Measurements from ENCODE around the gene SHISA5. TPM values are rescaled to one million over a fixed set of nuclear protein-coding genes. Genes with fewer than 3 reads are reported as not detected.

The SHISA5 gene
- total and polyA plus RNA-seq, 10 of the 15 experiments (the other 5 are each of a cell fraction or from before 2014, with no cell fraction given) = 17.1 to 148 (median 67.3) TPM

DNA sequence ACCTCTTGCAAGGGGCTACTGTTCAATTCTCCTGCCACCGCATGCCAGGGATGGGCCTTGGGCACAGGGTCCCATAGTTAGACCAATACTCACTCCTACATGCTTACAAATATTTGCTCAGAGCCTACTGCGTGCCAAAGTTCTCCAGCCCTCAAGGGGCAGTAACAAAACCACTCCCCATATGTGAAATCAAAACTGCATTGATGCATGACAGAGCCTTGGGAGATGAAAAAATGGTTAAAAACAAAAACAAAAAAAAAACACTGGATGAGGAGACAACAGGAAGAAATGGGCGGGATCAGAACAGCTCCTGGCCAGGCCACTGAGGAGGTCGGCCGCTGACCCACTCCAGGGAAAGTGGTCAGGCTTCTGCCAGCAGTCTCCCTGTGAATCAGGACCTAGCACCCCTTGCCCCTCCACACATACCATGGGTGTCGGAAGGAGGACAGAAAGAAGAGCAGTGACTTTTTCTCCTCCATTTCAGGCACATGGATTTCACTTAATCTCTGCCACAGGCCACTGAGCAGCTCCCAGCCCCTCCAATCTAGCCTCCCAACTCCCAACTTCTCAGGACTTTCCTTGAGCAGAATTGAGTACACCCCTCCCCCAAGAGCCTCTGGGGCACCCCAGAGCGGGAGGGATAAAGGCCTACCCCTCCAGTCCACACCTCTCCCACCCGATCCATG lies 76.9 kb downstream of the SHISA5 start:
- H3K4me1 ChIP-seq (ENCODE audit: control insufficient read depth, insufficient read depth, low read length) = peaks cover 16% of the 10 kb centered on the region
- H3K27ac ChIP-seq (ENCODE audit: control insufficient read depth, insufficient read depth) = no peak overlapping the region
- no peaks in the 10 kb centered on the region for H3K9me3 ChIP-seq (replicated peaks; ENCODE audit: control insufficient read depth, insufficient read depth, low read length)
- RAD21 ChIA-PET (ENCODE audit: unreplicated experiment) = interaction anchor here (1.2 to 3.9 kb wide), 3 partner anchors 9 to 191 kb away, joined by 4 to 16 read pairs (median 7); no protein-coding TSS in a partner anchor
- CTCF ChIA-PET = interaction anchor here (0.6 to 2.9 kb wide), 3 partner anchors 9 to 293 kb away, joined by 3 to 25 read pairs (median 7); no protein-coding TSS in a partner anchor
- in situ Hi-C loops (cut with MboI) (no loop called here), intact Hi-C loops (cut with micrococcal nuclease; ENCODE audit: unreplicated experiment) (no loop called here)
- H3K9ac ChIP-seq (ENCODE audit: control insufficient read depth, insufficient read depth, low read length) = peak overlapping the region; percentile 16; the same call in 1 of the 2 replicates
- 0 out of 4 replicates have a peak, but pooled peaks cover 0 to 4% of the 10 kb centered on the region in 2 experiments for H3K36me3 ChIP-seq (ENCODE audit: control insufficient read depth in 2 of 2, insufficient read depth in 2 of 2, low read length in 1 of 2)
- ATAC-seq = peak; percentile 25; the same call in 2 of the 3 replicates
- peak overlapping the region; percentile 44; the same call in 1 of the 2 replicates for H3K4me2 ChIP-seq (ENCODE audit: control insufficient read depth, insufficient read depth)
- 70% methylated on average over 8 of the region's 8 CpGs for WGBS (ENCODE audit: insufficient coverage, insufficient replicate concordance, low lambda C conversion rate, missing lambda C conversion rate)
- BruUV-seq (replicated peaks) = no TSS peak
- H3K79me2 ChIP-seq (ENCODE audit: control insufficient read depth, insufficient read depth, low read length) = no peaks in the 10 kb centered on the region
- H3K27me3 ChIP-seq (replicated peaks in 1 of 2; ENCODE audit: control insufficient read depth in 2 of 2, insufficient read depth in 2 of 2, low read length in 1 of 2) = no peaks in the 10 kb centered on the region
- H3K4me3 ChIP-seq = no peak overlapping the region
- no peak for TF ChIP-seq CHD2 (IDR thresholded peaks at IDR 0.05; ENCODE audit: borderline replicate concordance, low read depth, low read length)
- TF ChIP-seq IKZF1 (conservative IDR thresholded peaks at IDR 0.05) = peak; percentile 4; the same call in 1 of the 2 replicates
- TF ChIP-seq ZNF384 (IDR thresholded peaks at IDR 0.05; ENCODE audit: borderline replicate concordance, low read depth, low read length) = 0 out of 2 replicates have a peak, but pooled peaks have one; percentile 23
- no peak for TF ChIP-seq ESRRA (IDR thresholded peaks at IDR 0.05; ENCODE audit: low read length)
- no peak for TF ChIP-seq PAX8 (IDR thresholded peaks at IDR 0.05)
- no peak for TF ChIP-seq EGR1 (IDR thresholded peaks at IDR 0.05; ENCODE audit: borderline replicate concordance in 1 of 2, low read depth in 2 of 2, low read length in 2 of 2)
- H2AFZ ChIP-seq (ENCODE audit: control insufficient read depth, low read depth, low read length) = no peak overlapping the region
- H4K20me1 ChIP-seq (ENCODE audit: control insufficient read depth, insufficient read depth) = no peaks in the 10 kb centered on the region
- no peak for DNase-seq (ENCODE audit: low read depth, low spot score)
- POLR2A ChIA-PET = interaction anchor here (0.6 to 2.2 kb wide), 3 partner anchors 9 to 114 kb away, joined by 3 to 7 read pairs (median 4); partner anchors contain the start of genes CCDC51 and TMA7
- no peak for FAIRE-seq
- SMC1A ChIA-PET (ENCODE audit: uncharacterized antibody, unreplicated experiment) = interaction anchor here (1.2 to 1.6 kb wide), 3 partner anchors 9 to 26 kb away, joined by 3 to 7 read pairs (median 7); no protein-coding TSS in a partner anchor
